ENCODE measurements around the gene RNASE13. TPM values are rescaled to one million over a fixed set of nuclear protein-coding genes. Genes with fewer than 3 reads are reported as not detected.
A peak's percentile ranks its signal among the peaks of the same experiment; 100 is the strongest.

The RNASE13 gene
- total RNA-seq, 1 experiment from 2014 or later, result not detected

DNA sequence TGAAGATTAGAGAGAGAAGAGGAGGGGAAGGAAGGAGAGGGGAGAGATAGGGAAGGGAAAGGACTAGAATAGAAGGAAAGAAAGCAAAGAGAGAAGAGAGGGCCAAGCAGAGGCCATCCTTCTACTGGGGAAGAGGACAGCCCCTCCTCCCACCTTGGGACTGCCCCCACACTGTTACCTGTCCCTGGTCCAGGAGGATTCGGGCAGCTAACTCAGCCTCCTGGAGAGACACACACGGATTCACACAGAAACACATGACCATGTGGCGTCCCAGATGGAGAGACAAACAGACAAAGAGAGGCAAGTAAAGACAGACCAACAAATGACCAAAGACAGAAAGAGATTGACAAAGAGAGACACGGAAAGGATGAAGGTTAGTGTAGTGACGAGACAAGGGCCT is 11.9 kb downstream of the RNASE13 start:
- H3K18ac ChIP-seq (ENCODE audit: insufficient read length, low read depth, low read length), result no peak overlapping the region
- TF ChIP-seq CTCF (conservative IDR thresholded peaks at IDR 0.05), result no peak
- H3K14ac ChIP-seq (ENCODE audit: insufficient read depth, low read length), result no peak overlapping the region
- H3K4me3 Mint-ChIP-seq, result peak overlapping the region in 1 of 2 experiments; percentile 7; a peak in 1 of 5 replicates
- peaks cover 35 to 41% of the 10 kb centered on the region in 2 experiments for H3K4me1 Mint-ChIP-seq
- H2BK12ac ChIP-seq (ENCODE audit: insufficient read length, low read depth, low read length), result no peak overlapping the region
- no peak overlapping the region for H3T11ph ChIP-seq (ENCODE audit: low read length)
- H2AFZ ChIP-seq (ENCODE audit: low read length), result no peak overlapping the region
- H2BK20ac ChIP-seq (ENCODE audit: low read depth, low read length, poor library complexity, severe bottlenecking), result no peak overlapping the region
- H3K56ac ChIP-seq (ENCODE audit: insufficient read length, low read depth, low read length), result no peak overlapping the region
- no peak overlapping the region for H2BK5ac ChIP-seq (ENCODE audit: insufficient read length, low read length)
- H3K4me1 ChIP-seq (ENCODE audit: insufficient read depth, low read length), result peaks cover 4% of the 10 kb centered on the region; the same call in 1 of the 2 replicates
- no peak overlapping the region for H3K4ac ChIP-seq (ENCODE audit: low read depth, low read length)
- peaks cover 8% of the 10 kb centered on the region; the same call in 1 of the 2 replicates for H3K27me3 ChIP-seq (ENCODE audit: insufficient read depth, low read length)
- no peaks in the 10 kb centered on the region for H3K9me3 ChIP-seq (ENCODE audit: control insufficient read depth, low read depth, low read length)
- H4K91ac ChIP-seq (ENCODE audit: insufficient read length, low read depth, low read length), result no peak overlapping the region
- H3K79me2 ChIP-seq (ENCODE audit: insufficient read depth, low read length), result no peaks in the 10 kb centered on the region
- no peaks in the 10 kb centered on the region for H3K79me1 ChIP-seq (ENCODE audit: insufficient read depth, low read depth, low read length, poor library complexity, severe bottlenecking)
- peaks cover 6 to 21% (median 6%) of the 10 kb centered on the region in 3 experiments; a peak in 3 of 7 replicates for H3K36me3 Mint-ChIP-seq (ENCODE audit: insufficient read depth in 1 of 3, low read depth in 3 of 3)
- H4K5ac ChIP-seq (ENCODE audit: insufficient read length, low read depth, low read length), result no peak overlapping the region
- WGBS (ENCODE audit: extremely low coverage, insufficient read length, low lambda C conversion rate), result no CpG with 5 or more reads among the region's 5 CpGs
- peaks cover 12% of the 10 kb centered on the region for H3K23me2 ChIP-seq (ENCODE audit: insufficient read length, low read depth, low read length, poor library complexity, severe bottlenecking)
- no peak overlapping the region for H3K27ac Mint-ChIP-seq
- no peak overlapping the region for H4K8ac ChIP-seq (replicated peaks; ENCODE audit: insufficient read length, low read depth, low read length)
- DNase-seq, result peak; percentile 19
- no peak overlapping the region for H3K9ac ChIP-seq (ENCODE audit: extremely low read depth, insufficient read length, low read length)
- H3K27me3 Mint-ChIP-seq (ENCODE audit: low read depth), result peaks cover 54% of the 10 kb centered on the region
- H2BK15ac ChIP-seq (ENCODE audit: low read depth, low read length), result no peak overlapping the region
- H4K20me1 ChIP-seq (ENCODE audit: control insufficient read depth, insufficient read depth, insufficient read length), result no peaks in the 10 kb centered on the region
- H3K23ac ChIP-seq (ENCODE audit: insufficient read length, low read depth, low read length), result no peak overlapping the region
- no peak overlapping the region for H3K4me2 ChIP-seq (ENCODE audit: insufficient read depth, insufficient read length, low read length)
- no peak overlapping the region for H2BK120ac ChIP-seq (ENCODE audit: low read depth, low read length, poor library complexity, severe bottlenecking)
- H3K27ac ChIP-seq (ENCODE audit: insufficient read length, low read depth, low read length), result no peak overlapping the region
- no peak overlapping the region for H2AK5ac ChIP-seq (ENCODE audit: insufficient read length, low read length)
- no peaks in the 10 kb centered on the region for H3K9me3 Mint-ChIP-seq
